ENCODE data around the gene CAMP. TPM values are rescaled to one million over a fixed set of nuclear protein-coding genes. Genes with fewer than 3 reads are reported as not detected.
"Not testable (repeated sequence)": the region's sequence is repeated elsewhere in the genome, so short reads cannot be mapped to it uniquely, and the experiment has no call there.

Gene CAMP
- polyA plus RNA-seq, 4 donors: 0.35 to 2.0 TPM; not detected in 2

- H3K4me3 ChIP-seq (ENCODE audit: low read depth in 1 of 3, low read length in 3 of 3): no peak overlapping the region
- H3K27me3 ChIP-seq (ENCODE audit: control insufficient read depth in 3 of 3, insufficient read depth in 3 of 3, low read length in 3 of 3): no peaks in the 10 kb centered on the region
- FAIRE-seq (no peak), DNase-seq (no peak)
- no peaks in the 10 kb centered on the region for H3K9me3 ChIP-seq (ENCODE audit: control insufficient read depth in 2 of 2, insufficient read depth in 1 of 2, low read depth in 1 of 2, low read length in 1 of 2)
- H3K4me1 ChIP-seq (ENCODE audit: control insufficient read depth in 3 of 3, insufficient read depth in 2 of 3, low read depth in 1 of 3, low read length in 2 of 3): no peaks in the 10 kb centered on the region
- 73 to 83% (median 73%) methylated on average over 6 of the region's 6 CpGs for WGBS, 3 donors
- H3K36me3 ChIP-seq (ENCODE audit: control insufficient read depth in 3 of 3, insufficient read depth in 2 of 3, low read depth in 1 of 3, low read length in 3 of 3): no peaks in the 10 kb centered on the region
- no peak overlapping the region for H3K27ac ChIP-seq (ENCODE audit: low read depth in 1 of 3, low read length in 2 of 3)
Measured at GRCh38 chr3:48202632-48203031, 20.7 kb upstream of the CAMP start.

GRCh38 chr3:48208076-48208475, 15.2 kb upstream of the CAMP start:
- no peak for DNase-seq
- H3K27ac ChIP-seq (ENCODE audit: low read depth in 1 of 3, low read length in 2 of 3): no peak overlapping the region
- 69 to 84% (median 72%) methylated on average over 3 of the region's 3 CpGs for WGBS, 3 donors
- FAIRE-seq: no peak
- no peaks in the 10 kb centered on the region for H3K27me3 ChIP-seq (ENCODE audit: control insufficient read depth in 3 of 3, insufficient read depth in 3 of 3, low read length in 3 of 3)
- H3K4me1 ChIP-seq (ENCODE audit: control insufficient read depth in 3 of 3, insufficient read depth in 2 of 3, low read depth in 1 of 3, low read length in 2 of 3): no peaks in the 10 kb centered on the region
- no peaks in the 10 kb centered on the region for H3K36me3 ChIP-seq (ENCODE audit: control insufficient read depth in 3 of 3, insufficient read depth in 2 of 3, low read depth in 1 of 3, low read length in 3 of 3)
- no peaks in the 10 kb centered on the region for H3K9me3 ChIP-seq (ENCODE audit: control insufficient read depth in 2 of 2, insufficient read depth in 1 of 2, low read depth in 1 of 2, low read length in 1 of 2)
- H3K4me3 ChIP-seq (ENCODE audit: low read depth in 1 of 3, low read length in 3 of 3): no peak overlapping the region

GRCh38 chr3:48209445-48209844, 13.8 kb upstream of the CAMP start:
- no peaks in the 10 kb centered on the region for H3K27me3 ChIP-seq (ENCODE audit: control insufficient read depth in 3 of 3, insufficient read depth in 3 of 3, low read length in 3 of 3)
- no peak for FAIRE-seq
- H3K9me3 ChIP-seq (ENCODE audit: control insufficient read depth in 2 of 2, insufficient read depth in 1 of 2, low read depth in 1 of 2, low read length in 1 of 2): no peaks in the 10 kb centered on the region
- no peaks in the 10 kb centered on the region for H3K4me1 ChIP-seq (ENCODE audit: control insufficient read depth in 3 of 3, insufficient read depth in 2 of 3, low read depth in 1 of 3, low read length in 2 of 3)
- no peaks in the 10 kb centered on the region for H3K36me3 ChIP-seq (ENCODE audit: control insufficient read depth in 3 of 3, insufficient read depth in 2 of 3, low read depth in 1 of 3, low read length in 3 of 3)
- no peak for DNase-seq
- H3K27ac ChIP-seq (ENCODE audit: low read depth in 1 of 3, low read length in 2 of 3): no peak overlapping the region
- no peak overlapping the region for H3K4me3 ChIP-seq (ENCODE audit: low read depth in 1 of 3, low read length in 3 of 3)
- WGBS, 3 donors: 91 to 94% (median 93%) methylated on average over 4 of the region's 4 CpGs

GRCh38 chr3:48210534-48210933, 12.8 kb upstream of the CAMP start:
- not testable (repeated sequence) for DNase-seq; H3K4me1 ChIP-seq (ENCODE audit: control insufficient read depth in 3 of 3, insufficient read depth in 2 of 3, low read depth in 1 of 3, low read length in 2 of 3); H3K27ac ChIP-seq (ENCODE audit: low read depth in 1 of 3, low read length in 2 of 3); H3K9me3 ChIP-seq (ENCODE audit: control insufficient read depth in 2 of 2, insufficient read depth in 1 of 2, low read depth in 1 of 2, low read length in 1 of 2); FAIRE-seq; H3K27me3 ChIP-seq (ENCODE audit: control insufficient read depth in 3 of 3, insufficient read depth in 3 of 3, low read length in 3 of 3); H3K4me3 ChIP-seq (ENCODE audit: low read depth in 1 of 3, low read length in 3 of 3); H3K36me3 ChIP-seq (ENCODE audit: control insufficient read depth in 3 of 3, insufficient read depth in 2 of 3, low read depth in 1 of 3, low read length in 3 of 3)
- WGBS, 3 donors: 82 to 94% (median 90%) methylated on average over 15 to 41 of the region's 48 CpGs

GRCh38 chr3:48211776-48212175, 11.5 kb upstream of the CAMP start:
- not testable (repeated sequence) for H3K27me3 ChIP-seq (ENCODE audit: control insufficient read depth in 3 of 3, insufficient read depth in 3 of 3, low read length in 3 of 3); H3K9me3 ChIP-seq (ENCODE audit: control insufficient read depth in 2 of 2, insufficient read depth in 1 of 2, low read depth in 1 of 2, low read length in 1 of 2); H3K4me1 ChIP-seq (ENCODE audit: control insufficient read depth in 3 of 3, insufficient read depth in 2 of 3, low read depth in 1 of 3, low read length in 2 of 3); FAIRE-seq; DNase-seq; H3K4me3 ChIP-seq (ENCODE audit: low read depth in 1 of 3, low read length in 3 of 3); H3K36me3 ChIP-seq (ENCODE audit: control insufficient read depth in 3 of 3, insufficient read depth in 2 of 3, low read depth in 1 of 3, low read length in 3 of 3); H3K27ac ChIP-seq (ENCODE audit: low read depth in 1 of 3, low read length in 2 of 3)
- 93 to 99% (median 95%) methylated on average over 10 to 13 of the region's 36 CpGs for WGBS, 3 donors

GRCh38 chr3:48214225-48214624, 9.1 kb upstream of the CAMP start:
- no peak overlapping the region for H3K27ac ChIP-seq (ENCODE audit: low read depth in 1 of 3, low read length in 2 of 3)
- DNase-seq (no peak), FAIRE-seq (no peak)
- H3K36me3 ChIP-seq (ENCODE audit: control insufficient read depth in 3 of 3, insufficient read depth in 2 of 3, low read depth in 1 of 3, low read length in 3 of 3): no peaks in the 10 kb centered on the region
- no peak overlapping the region for H3K4me3 ChIP-seq (ENCODE audit: low read depth in 1 of 3, low read length in 3 of 3)
- no peaks in the 10 kb centered on the region for H3K9me3 ChIP-seq (ENCODE audit: control insufficient read depth in 2 of 2, insufficient read depth in 1 of 2, low read depth in 1 of 2, low read length in 1 of 2)
- H3K4me1 ChIP-seq (ENCODE audit: control insufficient read depth in 3 of 3, insufficient read depth in 2 of 3, low read depth in 1 of 3, low read length in 2 of 3): no peaks in the 10 kb centered on the region
- H3K27me3 ChIP-seq (ENCODE audit: control insufficient read depth in 3 of 3, insufficient read depth in 3 of 3, low read length in 3 of 3): no peaks in the 10 kb centered on the region
- 82 to 91% (median 91%) methylated on average over 3 of the region's 3 CpGs for WGBS, 3 donors

GRCh38 chr3:48215019-48215418, 8.3 kb upstream of the CAMP start:
- no peak overlapping the region for H3K4me3 ChIP-seq (ENCODE audit: low read depth in 1 of 3, low read length in 3 of 3)
- H3K27me3 ChIP-seq (ENCODE audit: control insufficient read depth in 3 of 3, insufficient read depth in 3 of 3, low read length in 3 of 3): no peaks in the 10 kb centered on the region
- WGBS, 3 donors: 51 to 62% (median 61%) methylated on average over 3 of the region's 3 CpGs
- H3K36me3 ChIP-seq (ENCODE audit: control insufficient read depth in 3 of 3, insufficient read depth in 2 of 3, low read depth in 1 of 3, low read length in 3 of 3): no peaks in the 10 kb centered on the region
- FAIRE-seq (no peak), DNase-seq (no peak)
- H3K27ac ChIP-seq (ENCODE audit: low read depth in 1 of 3, low read length in 2 of 3): peak overlapping the region in 1 of 3 donors; percentile 59
- H3K4me1 ChIP-seq (ENCODE audit: control insufficient read depth in 3 of 3, insufficient read depth in 2 of 3, low read depth in 1 of 3, low read length in 2 of 3): no peaks in the 10 kb centered on the region
- H3K9me3 ChIP-seq (ENCODE audit: control insufficient read depth in 2 of 2, insufficient read depth in 1 of 2, low read depth in 1 of 2, low read length in 1 of 2): no peaks in the 10 kb centered on the region

- H3K4me1 ChIP-seq (ENCODE audit: control insufficient read depth in 3 of 3, insufficient read depth in 2 of 3, low read depth in 1 of 3, low read length in 2 of 3): no peaks in the 10 kb centered on the region
- H3K4me3 ChIP-seq (ENCODE audit: low read depth in 1 of 3, low read length in 3 of 3): no peak overlapping the region
- DNase-seq (no peak), FAIRE-seq (no peak)
- H3K27ac ChIP-seq (ENCODE audit: low read depth in 1 of 3, low read length in 2 of 3): peak overlapping the region in 1 of 3 donors; percentile 62
- H3K9me3 ChIP-seq (ENCODE audit: control insufficient read depth in 2 of 2, insufficient read depth in 1 of 2, low read depth in 1 of 2, low read length in 1 of 2): no peaks in the 10 kb centered on the region
- no peaks in the 10 kb centered on the region for H3K27me3 ChIP-seq (ENCODE audit: control insufficient read depth in 3 of 3, insufficient read depth in 3 of 3, low read length in 3 of 3)
- 37 to 44% (median 38%) methylated on average over 4 of the region's 4 CpGs for WGBS, 3 donors
- no peaks in the 10 kb centered on the region for H3K36me3 ChIP-seq (ENCODE audit: control insufficient read depth in 3 of 3, insufficient read depth in 2 of 3, low read depth in 1 of 3, low read length in 3 of 3)
Measured at GRCh38 chr3:48215466-48215865, 7.8 kb upstream of the CAMP start.

- Histone ChIP-seq H3K27ac (ENCODE audit: low read depth in 1 of 3, low read length in 2 of 3) (peak overlapping the region in 1 of 3 donors; percentile 62), H3K36me3 (ENCODE audit: control insufficient read depth in 3 of 3, insufficient read depth in 2 of 3, low read depth in 1 of 3, low read length in 3 of 3) (no peaks in the 10 kb centered on the region), H3K4me1 (ENCODE audit: control insufficient read depth in 3 of 3, insufficient read depth in 2 of 3, low read depth in 1 of 3, low read length in 2 of 3) (no peaks in the 10 kb centered on the region), H3K4me3 (ENCODE audit: low read depth in 1 of 3, low read length in 3 of 3) (no peak overlapping the region), H3K27me3 (ENCODE audit: control insufficient read depth in 3 of 3, insufficient read depth in 3 of 3, low read length in 3 of 3) (no peaks in the 10 kb centered on the region), H3K9me3 (ENCODE audit: control insufficient read depth in 2 of 2, insufficient read depth in 1 of 2, low read depth in 1 of 2, low read length in 1 of 2) (no peaks in the 10 kb centered on the region)
- FAIRE-seq (no peak), DNase-seq (no peak)
- 59 to 86% (median 79%) methylated on average over 5 of the region's 5 CpGs for WGBS, 3 donors
Measured at GRCh38 chr3:48215876-48216275, 7.4 kb upstream of the CAMP start.
